ENCODE results near the gene SH3PXD2B. TPM values are rescaled to one million over a fixed set of nuclear protein-coding genes. Genes with fewer than 3 reads are reported as not detected.

SH3PXD2B gene
- total and polyA plus RNA-seq, 2 of the 13 experiments (the other 11 are each of a cell fraction or from before 2014, with no cell fraction given) = 3.4 to 4.6 TPM

- TF ChIP-seq ZNF326 (CRISPR knock-in tag; IDR thresholded peaks at IDR 0.05; ENCODE audit: borderline replicate concordance) = no peak
- TF ChIP-seq GABPA (IDR thresholded peaks at IDR 0.05; ENCODE audit: low read depth, low read length) = no peak
- no peak for TF ChIP-seq GABPA (CRISPR knock-in tag; IDR thresholded peaks at IDR 0.05; ENCODE audit: low read depth)
- no peak for TF ChIP-seq REPIN1 (CRISPR knock-in tag; IDR thresholded peaks at IDR 0.05; ENCODE audit: borderline replicate concordance, low read depth)
- TF ChIP-seq MAFG (CRISPR knock-in tag; IDR thresholded peaks at IDR 0.05) = no peak
Measured at GRCh38 chr5:172454358-172455086, at the start of gene SH3PXD2B (continued).

GRCh38 chr5:172502969-172503368 lies 48.6 kb upstream of the SH3PXD2B start:
- WGBS (ENCODE audit: low lambda C conversion rate) = 47% methylated on average over 4 of the region's 4 CpGs
- FAIRE-seq (peak; percentile 23), DNase-seq (ENCODE audit: low spot score) (peak; percentile 6)
- TF ChIP-seq ZFYVE20 (CRISPR knock-in tag; IDR thresholded peaks at IDR 0.05; ENCODE audit: borderline replicate concordance, low read depth) = no peak
- TF ChIP-seq ZNF879 (CRISPR knock-in tag; IDR thresholded peaks at IDR 0.05) = no peak
- no peak for TF ChIP-seq ZBTB21 (CRISPR knock-in tag; IDR thresholded peaks at IDR 0.05)
- no peak for TF ChIP-seq KDM3A (CRISPR knock-in tag; IDR thresholded peaks at IDR 0.05; ENCODE audit: low read depth)
- TF ChIP-seq USF2 (IDR thresholded peaks at IDR 0.05; ENCODE audit: low read depth, low read length) = no peak
- TF ChIP-seq USF2 (CRISPR knock-in tag; IDR thresholded peaks at IDR 0.05; ENCODE audit: borderline replicate concordance) = peak; percentile 60; the same call in 1 of the 2 replicates
- TF ChIP-seq ZNF143 (CRISPR knock-in tag; IDR thresholded peaks at IDR 0.05) = peak; percentile 87
- TF ChIP-seq NR2F2 (IDR thresholded peaks at IDR 0.05; ENCODE audit: borderline replicate concordance, low read depth) = no peak
- no peak for TF ChIP-seq ZNF296 (CRISPR knock-in tag; conservative IDR thresholded peaks at IDR 0.05)
- no peak for TF ChIP-seq REL (CRISPR knock-in tag; conservative IDR thresholded peaks at IDR 0.05)
- TF ChIP-seq NONO (IDR thresholded peaks at IDR 0.05) = no peak
- TF ChIP-seq NONO (CRISPR knock-in tag; conservative IDR thresholded peaks at IDR 0.05) = no peak
- no peak for TF ChIP-seq ZFP36L1 (CRISPR knock-in tag; IDR thresholded peaks at IDR 0.05)
- no peak for TF ChIP-seq GPBP1L1 (CRISPR knock-in tag; IDR thresholded peaks at IDR 0.05)
- TF ChIP-seq NFRKB (IDR thresholded peaks at IDR 0.05) = no peak
- no peak for TF ChIP-seq FOXP4 (CRISPR knock-in tag; IDR thresholded peaks at IDR 0.05)

More at GRCh38 chr5:172502969-172503368, 48.6 kb upstream of the SH3PXD2B start:
- Histone ChIP-seq H3K9ac (ENCODE audit: insufficient read depth, low read depth, low read length) (no peak overlapping the region), H3K9me3 (ENCODE audit: low read length) (no peaks in the 10 kb centered on the region), H4K20me1 (ENCODE audit: insufficient read depth, low read length) (no peaks in the 10 kb centered on the region), H2AFZ (ENCODE audit: low read length) (no peak overlapping the region), H3K27ac (ENCODE audit: extremely low read length, insufficient read depth, low read length) (no peak overlapping the region), H3K4me1 (ENCODE audit: insufficient read depth, low read length) (no peaks in the 10 kb centered on the region), H3K4me2 (ENCODE audit: low read depth, low read length) (no peak overlapping the region), H3K36me3 (replicated peaks in 1 of 2; ENCODE audit: control insufficient read depth in 1 of 2, insufficient read depth in 2 of 2, low read length in 2 of 2) (no peaks in the 10 kb centered on the region), H3K4me3 (replicated peaks in 1 of 3; ENCODE audit: insufficient read depth in 1 of 3, low read depth in 2 of 3, low read length in 3 of 3) (no peak overlapping the region), H3K79me2 (ENCODE audit: insufficient read depth, low read length) (no peaks in the 10 kb centered on the region), H3K27me3 (ENCODE audit: control insufficient read depth in 1 of 2, insufficient read depth in 2 of 2, low read length in 2 of 2) (peaks cover 0 to 3% of the 10 kb centered on the region in 2 experiments; a peak in 1 of 5 replicates)
- no TSS peak for BruUV-seq (replicated peaks)
- ChIA-PET CTCF (ENCODE audit: low intra/inter-chr PET ratio, low total read pairs) (no interaction called here), POLR2A (no interaction called here)
- intact Hi-C loops (cut with micrococcal nuclease; ENCODE audit: unreplicated experiment) (no loop called here), in situ Hi-C loops (cut with HindIII; ENCODE audit: extremely low pct_ligation_motif_present, low pct_unique_long_range_greater_than_20kb) (no loop called here)
- ATAC-seq = peak; percentile 89
